ENCODE measurements around the gene PPP1R37.

Gene PPP1R37

DNA sequence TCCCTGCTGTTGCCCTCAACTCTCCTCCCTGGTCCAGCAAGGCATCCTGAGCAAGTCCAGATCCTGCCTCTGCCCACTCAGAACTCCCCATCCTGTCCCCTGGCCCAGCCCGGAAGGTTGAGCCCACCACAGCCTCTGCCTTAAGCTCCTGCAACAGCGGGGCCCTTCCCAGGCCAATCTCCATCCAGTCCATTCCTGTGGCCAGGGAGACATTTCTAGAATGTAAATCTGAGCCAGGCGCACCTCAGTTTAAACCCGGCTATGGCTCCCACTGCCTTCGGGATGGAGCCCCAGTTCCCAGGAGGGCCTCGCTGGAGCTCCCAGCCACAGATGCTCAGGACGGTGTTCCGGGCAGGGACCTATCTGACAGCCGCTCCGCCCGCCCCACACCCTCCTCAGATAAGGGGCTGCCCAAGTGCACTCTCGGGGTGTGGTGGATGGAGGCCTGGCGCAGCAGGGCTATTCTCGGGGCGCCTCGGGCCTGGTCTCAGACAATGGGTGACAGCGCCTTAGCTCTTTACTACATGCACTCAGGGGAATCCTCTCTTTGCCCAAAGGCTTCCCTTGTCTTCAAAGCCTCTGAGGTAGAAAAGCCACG is 79.7 kb downstream of the PPP1R37 start:
- intact Hi-C loops (cut with DNase I), result no loop called here
- no peak for DNase-seq

- DNase-seq, result no peak
- intact Hi-C loops (cut with DNase I), result no loop called here
These were observed 80.8 kb downstream of the PPP1R37 start for GRCh38 chr19:45173816-45174215.

GRCh38 chr19:45175515-45176345 is 82.8 kb downstream of the PPP1R37 start:
- intact Hi-C loops (cut with DNase I), result loop anchor here (5.0 kb wide), 3 partner anchors 83 to 283 kb away; partner anchors contain the start of genes CLASRP, PPP1R37 and TOMM40

DNA sequence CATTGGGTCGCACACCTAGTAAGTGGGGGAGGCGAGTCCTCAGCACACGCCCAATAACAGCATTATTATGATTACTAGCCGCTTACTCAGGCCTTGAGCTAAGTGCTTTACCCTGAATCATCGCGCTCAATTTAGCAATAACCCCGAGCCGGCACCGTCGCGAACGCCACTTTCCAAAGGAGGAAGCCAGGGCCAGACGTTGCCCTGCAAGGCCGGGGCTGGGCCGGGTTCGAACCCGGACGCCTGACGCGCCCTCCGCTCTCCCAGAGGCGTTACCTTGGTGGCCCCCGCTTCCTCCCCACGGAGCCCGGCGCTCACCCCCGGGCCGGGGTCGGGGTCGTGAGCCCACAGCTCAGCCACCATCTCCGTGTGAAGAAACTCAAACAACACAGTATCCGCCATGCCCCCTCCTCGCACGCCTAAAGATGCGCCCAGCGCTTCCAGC is 84.9 kb downstream of the PPP1R37 start, which contains the start of gene TRAPPC6A:
Gene TRAPPC6A, minus strand, starts transcription at position 421 of the 445 bp plus-strand sequence. Its CDS starts 19 bp downstream, at position 402.
- peak in 2 of 42 donors; percentile 13 to 30 for DNase-seq
- intact Hi-C loops (cut with DNase I), result loop anchor here (5.0 kb wide), 3 partner anchors 86 to 286 kb away; partner anchors contain the start of genes CLASRP, PPP1R37 and TOMM40

More at GRCh38 chr19:45175515-45176345, 82.8 kb downstream of the PPP1R37 start:
- no peak for DNase-seq

GRCh38 chr19:45178262-45179071 is 85.5 kb downstream of the PPP1R37 start, which contains the start of gene BLOC1S3:
Gene BLOC1S3 (plus strand): TSS chr19:45178784. CDS start chr19:45179297, 513 bp downstream.
- intact Hi-C loops (cut with DNase I), result loop anchor here (5.0 kb wide), 3 partner anchors 86 to 286 kb away; partner anchors contain the start of genes CLASRP, PPP1R37 and TOMM40

GRCh38 chr19:45179072-45179891 is 86.3 kb downstream of the PPP1R37 start:
- peak in 21 of 42 donors; percentile 7 to 61 (median 29) for DNase-seq
- intact Hi-C loops (cut with DNase I), result loop anchor here (5.0 kb wide), 3 partner anchors 87 to 287 kb away; partner anchors contain the start of genes CLASRP, PPP1R37 and TOMM40

More at GRCh38 chr19:45178262-45179071, 85.5 kb downstream of the PPP1R37 start, which contains the start of gene BLOC1S3:
- peak; percentile 98 to 100 (median 100) for DNase-seq

DNA sequence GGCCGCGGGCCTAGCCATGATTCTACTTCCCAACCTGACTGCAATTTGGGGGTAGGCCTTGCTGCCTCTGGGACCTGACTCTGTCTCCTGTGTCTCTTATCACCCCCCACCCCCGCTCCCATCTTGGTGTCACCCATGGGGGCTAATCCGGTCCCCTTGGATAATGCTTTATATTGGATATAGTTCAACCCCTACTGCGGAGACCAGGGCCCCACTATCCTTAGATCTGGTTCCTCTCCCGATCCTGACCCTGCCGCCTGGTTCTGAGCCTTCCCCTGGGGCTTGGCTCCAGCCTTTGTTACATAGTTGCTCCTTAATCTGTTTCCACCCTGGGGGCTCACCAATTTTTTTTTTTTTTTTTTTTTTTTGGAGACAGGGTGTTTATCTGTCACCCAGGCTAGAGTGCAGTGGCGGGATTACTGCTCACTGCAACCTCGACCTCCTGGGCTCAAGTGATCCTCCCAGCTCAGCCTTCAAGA is 87.0 kb downstream of the PPP1R37 start:
- intact Hi-C loops (cut with DNase I), result loop anchor here (5.0 kb wide), 3 partner anchors 88 to 288 kb away; partner anchors contain the start of genes CLASRP, PPP1R37 and TOMM40
- no peak for DNase-seq

DNA sequence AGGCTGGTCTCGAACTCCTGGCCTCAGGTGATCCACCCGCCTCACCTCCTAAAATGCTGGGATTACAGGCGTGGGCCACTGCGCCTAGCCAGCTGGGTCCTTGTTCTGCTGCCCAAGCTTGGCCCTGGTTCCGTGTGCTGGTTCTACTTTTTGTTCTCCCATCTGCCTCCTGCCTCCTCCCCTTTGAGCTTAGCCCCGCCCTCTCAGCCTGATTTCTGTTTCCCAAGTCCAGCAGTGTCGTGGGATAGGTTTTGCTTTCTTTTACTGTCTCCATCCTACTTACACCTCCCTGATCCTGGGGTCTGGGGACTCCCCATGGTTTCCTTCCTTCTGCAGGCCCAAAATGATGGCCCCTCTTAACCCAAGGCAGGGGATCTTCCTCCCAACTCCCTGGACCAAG is 88.0 kb downstream of the PPP1R37 start:
- no peak for DNase-seq
- intact Hi-C loops (cut with DNase I), result no loop called here

DNA sequence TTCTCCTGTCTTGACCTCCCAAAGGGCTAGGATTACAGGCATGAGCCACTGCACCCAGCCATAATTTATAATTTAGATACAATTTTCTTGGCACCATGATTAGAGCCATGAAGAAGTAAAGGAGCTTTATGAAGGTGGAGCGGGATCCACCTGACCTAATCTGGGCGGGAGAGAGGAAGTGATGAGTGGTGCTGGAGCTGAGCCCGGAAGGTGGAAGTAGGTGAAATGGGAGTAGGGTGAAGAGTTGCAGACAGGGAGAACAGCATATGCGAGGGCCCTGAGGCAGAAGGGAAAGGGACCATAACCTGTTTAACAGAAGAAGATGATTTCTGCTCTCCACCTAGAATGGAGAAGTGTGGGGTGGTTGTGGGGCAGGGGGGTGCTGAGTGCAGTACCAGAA is 89.8 kb downstream of the PPP1R37 start:
- intact Hi-C loops (cut with DNase I), result no loop called here
- DNase-seq, result no peak

DNA sequence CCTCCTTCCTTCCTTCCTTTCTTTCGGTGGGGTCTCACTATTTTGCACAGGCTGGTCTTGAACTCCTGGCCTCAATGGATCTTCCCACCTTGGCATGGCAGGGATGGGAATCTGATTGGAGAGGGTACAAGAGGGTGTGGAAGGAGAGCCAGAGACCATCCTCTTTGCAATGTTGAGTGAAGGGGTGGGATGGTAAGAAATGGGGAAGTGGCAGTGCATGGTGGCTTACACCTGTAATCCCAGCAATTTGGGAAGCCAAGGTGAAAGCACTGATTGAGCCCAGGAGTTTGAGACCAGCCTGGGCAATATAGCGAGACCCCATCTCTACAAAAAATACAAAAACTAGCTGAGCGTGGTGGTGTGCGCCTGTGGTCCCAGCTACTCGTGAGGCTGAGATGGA is 91.1 kb downstream of the PPP1R37 start:
- DNase-seq, result no peak
- intact Hi-C loops (cut with DNase I), result no loop called here

GRCh38 chr19:45186509-45187334 is 93.7 kb downstream of the PPP1R37 start:
- intact Hi-C loops (cut with DNase I), result no loop called here
- DNase-seq, result no peak

- intact Hi-C loops (cut with DNase I), result no loop called here
- DNase-seq, result peak in 2 of 42 donors; percentile 4 to 11
These were observed 94.6 kb downstream of the PPP1R37 start for GRCh38 chr19:45187421-45188100.

DNA sequence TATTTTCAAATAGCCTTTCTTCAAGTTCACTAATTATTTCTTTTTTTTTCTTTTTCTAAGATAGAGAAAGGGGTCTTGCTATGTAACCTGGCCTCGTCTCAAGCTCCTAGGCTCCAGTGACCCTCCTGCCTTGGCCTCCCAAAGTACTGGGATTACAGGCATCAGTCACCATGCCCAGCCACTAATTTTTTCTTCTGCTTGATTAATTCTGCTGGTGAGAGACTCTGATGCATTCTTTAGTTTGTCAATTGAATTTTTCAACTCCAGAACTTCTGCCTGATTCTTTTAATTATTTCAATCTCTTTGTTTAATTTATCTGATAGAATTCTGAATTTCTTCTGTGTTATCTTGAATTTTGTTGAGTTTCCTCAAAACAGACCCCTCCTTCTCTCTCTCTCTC is 97.0 kb downstream of the PPP1R37 start:
- intact Hi-C loops (cut with DNase I), result no loop called here
- no peak for DNase-seq

DNA sequence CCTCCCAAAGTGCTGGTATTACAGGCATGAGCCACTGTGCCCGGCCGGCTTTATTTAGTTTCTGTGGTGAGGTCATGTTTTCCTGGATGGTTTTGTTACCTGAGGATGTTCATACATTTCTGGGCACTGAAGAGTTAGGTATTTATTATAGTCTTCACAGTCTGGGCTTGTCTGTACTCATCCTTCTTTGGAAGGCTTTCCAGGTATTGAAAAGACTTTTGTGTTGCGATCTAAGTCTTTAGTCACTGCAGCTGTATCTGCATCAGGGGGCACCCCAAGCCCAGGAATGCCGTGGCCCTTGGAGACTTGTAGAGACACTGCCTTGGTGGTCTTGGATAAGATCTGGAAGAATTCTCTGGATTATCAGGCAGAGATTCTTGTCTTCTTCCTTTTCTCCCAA is 98.4 kb downstream of the PPP1R37 start:
- intact Hi-C loops (cut with DNase I), result no loop called here
- no peak for DNase-seq

GRCh38 chr19:45195764-45196163 is 102.8 kb downstream of the PPP1R37 start:
- intact Hi-C loops (cut with DNase I), result no loop called here
- no peak for DNase-seq

All from head of caudate nucleus (tissue), 42 donors.